Bronchial epithelial cell (primary cell): ENCODE results near the gene PLXNA4. TPM values are rescaled to one million over a fixed set of nuclear protein-coding genes. Genes with fewer than 3 reads are reported as not detected.

Experiments
- DNase-seq: peaks from one replicate; pipeline ENCODE4 v3.0.0-alpha.2; 2010; ENCODE audit warnings: low read depth
- FAIRE-seq: peaks from 2 replicates; lab custom pipeline; 2011; peaks lifted over from hg19 to GRCh38; lab: Jason Lieb, UNC
- H3K27me3 ChIP-seq: 2 replicates; pipeline ENCODE4 v1.5.1; 2011; ENCODE audit warnings: low read length; ENCODE audit not compliant: control insufficient read depth, insufficient read depth
- H3K36me3 ChIP-seq: 2 replicates; pipeline ENCODE4 v1.5.1; 2011; ENCODE audit warnings: low read length; ENCODE audit not compliant: control insufficient read depth, insufficient read depth
- H3K4me3 ChIP-seq: 2 replicates; pipeline ENCODE4 v1.5.1; 2011; ENCODE audit warnings: mild to moderate bottlenecking, low read depth, low read length, control low read depth
- CTCF ChIP-seq: IDR thresholded peaks from 2 replicates; pipeline ENCODE4 v1.5.1; 2011; ENCODE audit warnings: mild to moderate bottlenecking, moderate library complexity, low read length, control low read depth, inconsistent platforms; ENCODE audit not compliant: insufficient read depth, severe bottlenecking
- total RNA-seq: library from RNA; depleted of rRNA; stranded (reverse); fragments of >200 nt; gene quantifications from 2 replicates; pipeline ENCODE4 v1.2.1, GENCODE V29; 2014

Gene PLXNA4
- total RNA-seq, 1 donor from 2014 or later, result under 0.01 TPM

GRCh38 chr7:132280335-132280734 is 295.9 kb downstream of the PLXNA4 start:
- FAIRE-seq (no peak), DNase-seq (no peak)
- TF ChIP-seq CTCF, result no peak
- Histone ChIP-seq H3K27me3 (no peaks in the 10 kb centered on the region), H3K36me3 (no peaks in the 10 kb centered on the region), H3K4me3 (no peak overlapping the region)

DNA sequence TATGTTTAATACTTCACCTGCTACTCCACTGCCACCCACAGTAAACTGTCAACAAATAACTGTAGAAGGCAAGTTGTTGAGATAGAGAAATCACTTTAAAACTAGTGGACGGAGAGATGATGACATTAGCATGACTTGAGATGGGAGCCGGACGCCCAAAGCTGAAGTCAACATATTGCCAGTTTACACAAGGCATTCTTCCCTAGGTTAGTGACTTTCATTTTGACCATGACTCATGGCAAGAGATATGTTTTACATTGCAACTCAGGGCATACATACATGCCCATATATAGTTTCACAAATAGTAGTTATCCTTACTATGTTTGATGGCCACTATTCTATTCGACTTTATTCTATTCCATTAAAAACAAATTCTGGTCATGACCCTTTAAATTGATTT is 296.6 kb downstream of the PLXNA4 start:
- FAIRE-seq, result no peak
- no peaks in the 10 kb centered on the region for H3K27me3 ChIP-seq
- no peak for TF ChIP-seq CTCF
- DNase-seq, result no peak
- no peak overlapping the region for H3K4me3 ChIP-seq
- no peaks in the 10 kb centered on the region for H3K36me3 ChIP-seq

DNA sequence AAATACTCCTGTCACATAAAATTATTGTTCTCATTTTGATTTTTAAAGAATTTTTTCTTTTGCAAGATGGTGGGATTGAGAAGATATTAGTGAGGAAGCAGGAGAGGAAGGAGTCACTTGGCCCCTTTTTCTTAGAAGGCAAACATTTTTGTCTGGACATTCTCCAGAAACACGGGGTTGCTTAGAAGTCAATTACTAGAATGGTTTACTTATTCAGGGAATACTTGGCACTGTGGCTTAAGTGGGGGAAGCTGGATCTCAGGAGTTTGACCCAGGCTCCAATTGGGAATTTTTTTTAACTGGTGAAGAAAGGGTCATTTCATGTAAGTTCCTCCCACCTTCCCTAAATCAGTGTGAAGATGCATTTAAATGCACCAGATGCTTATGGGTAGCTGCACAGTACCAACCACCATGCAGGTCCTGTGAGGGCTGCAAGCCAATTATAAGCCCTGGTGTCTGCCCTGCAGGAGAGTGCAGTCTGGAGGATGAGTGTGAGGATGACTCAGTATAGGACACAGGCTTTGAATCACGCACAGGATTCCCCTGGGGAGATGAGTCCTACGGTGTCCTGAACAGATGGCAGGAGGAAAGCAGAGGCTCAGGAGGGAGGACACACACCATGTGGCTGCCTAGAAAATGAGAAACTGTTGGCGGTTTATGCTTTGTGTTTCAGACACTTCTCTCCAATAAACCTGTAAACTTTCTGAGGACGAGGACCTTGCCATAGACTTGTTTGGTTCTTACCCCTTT is 299.1 kb downstream of the PLXNA4 start:
- TF ChIP-seq CTCF, result no peak
- no peak overlapping the region for H3K4me3 ChIP-seq
- DNase-seq (peak; percentile 28), FAIRE-seq (no peak)
- no peaks in the 10 kb centered on the region for H3K27me3 ChIP-seq
- no peaks in the 10 kb centered on the region for H3K36me3 ChIP-seq

DNA sequence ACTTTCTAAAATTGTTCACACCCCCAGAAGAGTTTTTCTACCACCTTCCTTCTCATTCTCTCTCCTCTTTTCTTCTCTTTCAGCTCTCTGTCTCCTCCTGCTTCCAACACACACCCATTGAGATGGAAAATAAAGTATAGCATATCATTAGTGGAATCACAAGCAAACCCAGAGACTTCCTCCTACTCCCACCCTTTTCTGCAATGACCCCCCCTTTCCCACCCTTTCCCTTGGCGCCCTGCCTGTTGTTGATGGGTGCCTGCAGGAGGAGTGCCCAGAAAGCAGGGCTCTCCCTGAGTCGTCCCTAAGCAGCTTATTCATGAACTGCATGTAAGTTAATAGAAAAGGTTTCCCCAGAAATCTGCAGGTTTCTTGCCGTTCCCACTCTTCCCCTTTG is 300.0 kb downstream of the PLXNA4 start:
- FAIRE-seq (no peak), DNase-seq (no peak)
- no peak for TF ChIP-seq CTCF
- no peaks in the 10 kb centered on the region for H3K36me3 ChIP-seq
- no peaks in the 10 kb centered on the region for H3K27me3 ChIP-seq
- no peak overlapping the region for H3K4me3 ChIP-seq

GRCh38 chr7:132275416-132276233 is 300.6 kb downstream of the PLXNA4 start:
- Histone ChIP-seq H3K27me3 (no peaks in the 10 kb centered on the region), H3K36me3 (no peaks in the 10 kb centered on the region), H3K4me3 (no peak overlapping the region)
- no peak for DNase-seq
- FAIRE-seq, result no peak
- no peak for TF ChIP-seq CTCF
